NT2/D1 (cell line): ENCODE measurements around the gene GRIN1.

Experiments
- SUZ12 ChIP-seq: IDR thresholded peaks from 2 replicates; pipeline ENCODE4 v1.6.1; 2011; ENCODE audit not compliant: insufficient read length, insufficient read depth; ENCODE audit errors: extremely low read depth
- YY1 ChIP-seq: IDR thresholded peaks from 2 replicates; pipeline ENCODE4 v1.6.1; 2011; ENCODE audit not compliant: insufficient read length, insufficient read depth
- ZNF274 ChIP-seq: IDR thresholded peaks from 2 replicates; pipeline ENCODE4 v1.6.1; 2011; ENCODE audit warnings: mild to moderate bottlenecking, low read depth, low read length

DNA sequence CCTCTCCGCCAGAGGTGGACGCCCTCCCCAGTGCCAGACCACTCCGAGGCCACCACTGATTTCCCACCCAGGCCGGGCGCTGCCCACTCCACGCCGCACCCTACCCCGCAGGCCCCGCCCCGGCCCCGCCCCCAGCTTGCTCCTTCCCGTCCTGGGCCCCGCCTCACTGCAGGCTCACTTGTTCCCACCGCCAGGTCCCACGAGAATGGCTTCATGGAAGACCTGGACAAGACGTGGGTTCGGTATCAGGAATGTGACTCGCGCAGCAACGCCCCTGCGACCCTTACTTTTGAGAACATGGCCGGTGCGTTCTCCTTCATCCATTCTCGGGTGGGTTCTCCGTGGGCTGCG lies 24.4 kb downstream of the GRIN1 start:
- no peak for TF ChIP-seq SUZ12
- TF ChIP-seq ZNF274, result no peak
- TF ChIP-seq YY1, result no peak
